ENCODE results near the gene KCNMA1. TPM values are rescaled to one million over a fixed set of nuclear protein-coding genes. Genes with fewer than 3 reads are reported as not detected.

KCNMA1 gene
- total and polyA plus RNA-seq, 10 of the 15 experiments (the other 5 are each of a cell fraction or from before 2014, with no cell fraction given) = 8.5 to 77.0 (median 21.3) TPM

DNA sequence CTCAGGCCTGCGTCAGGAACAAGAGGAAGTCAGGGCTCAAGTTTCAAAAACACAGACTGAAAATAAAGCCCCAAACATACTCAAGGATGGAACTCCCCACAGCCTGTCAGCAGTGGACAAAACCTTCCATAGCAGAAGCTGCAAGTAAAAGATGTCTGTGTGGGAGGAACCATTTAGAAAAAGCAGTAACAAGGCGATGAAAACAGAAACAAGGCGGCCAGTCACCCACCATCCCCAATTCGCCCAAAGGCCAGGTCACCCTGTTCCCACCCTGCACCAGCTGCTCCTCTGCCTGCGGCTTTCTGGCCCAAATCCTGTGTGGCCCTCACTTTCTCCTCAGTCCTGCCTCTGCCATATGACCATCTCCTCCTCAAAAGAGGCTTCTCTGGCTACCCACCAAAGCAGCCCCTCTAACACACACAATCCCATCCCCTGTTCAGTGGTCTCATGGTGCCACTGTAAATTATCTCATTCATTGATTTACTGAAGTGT, 27.8 kb downstream of the KCNMA1 start (continued):
- TF ChIP-seq SMC3 (IDR thresholded peaks at IDR 0.05; ENCODE audit: borderline replicate concordance, low read length) (no peak), ZNF274 (IDR thresholded peaks at IDR 0.05; ENCODE audit: insufficient read depth, insufficient read length) (no peak), RCOR1 (conservative IDR thresholded peaks at IDR 0.05; ENCODE audit: low read depth, low read length) (no peak), SMAD1 (IDR thresholded peaks at IDR 0.05; ENCODE audit: low read depth, partially characterized antibody) (no peak), STAT1 (conservative IDR thresholded peaks at IDR 0.05) (no peak), POLR2A (IDR thresholded peaks at IDR 0.05; ENCODE audit: low read depth, low read length) (no peak), DPF2 (IDR thresholded peaks at IDR 0.05) (peak; percentile 28; the same call in 1 of the 2 replicates), KLF5 (IDR thresholded peaks at IDR 0.05; ENCODE audit: partially characterized antibody) (no peak)
- TF ChIP-seq, protein P1, sequence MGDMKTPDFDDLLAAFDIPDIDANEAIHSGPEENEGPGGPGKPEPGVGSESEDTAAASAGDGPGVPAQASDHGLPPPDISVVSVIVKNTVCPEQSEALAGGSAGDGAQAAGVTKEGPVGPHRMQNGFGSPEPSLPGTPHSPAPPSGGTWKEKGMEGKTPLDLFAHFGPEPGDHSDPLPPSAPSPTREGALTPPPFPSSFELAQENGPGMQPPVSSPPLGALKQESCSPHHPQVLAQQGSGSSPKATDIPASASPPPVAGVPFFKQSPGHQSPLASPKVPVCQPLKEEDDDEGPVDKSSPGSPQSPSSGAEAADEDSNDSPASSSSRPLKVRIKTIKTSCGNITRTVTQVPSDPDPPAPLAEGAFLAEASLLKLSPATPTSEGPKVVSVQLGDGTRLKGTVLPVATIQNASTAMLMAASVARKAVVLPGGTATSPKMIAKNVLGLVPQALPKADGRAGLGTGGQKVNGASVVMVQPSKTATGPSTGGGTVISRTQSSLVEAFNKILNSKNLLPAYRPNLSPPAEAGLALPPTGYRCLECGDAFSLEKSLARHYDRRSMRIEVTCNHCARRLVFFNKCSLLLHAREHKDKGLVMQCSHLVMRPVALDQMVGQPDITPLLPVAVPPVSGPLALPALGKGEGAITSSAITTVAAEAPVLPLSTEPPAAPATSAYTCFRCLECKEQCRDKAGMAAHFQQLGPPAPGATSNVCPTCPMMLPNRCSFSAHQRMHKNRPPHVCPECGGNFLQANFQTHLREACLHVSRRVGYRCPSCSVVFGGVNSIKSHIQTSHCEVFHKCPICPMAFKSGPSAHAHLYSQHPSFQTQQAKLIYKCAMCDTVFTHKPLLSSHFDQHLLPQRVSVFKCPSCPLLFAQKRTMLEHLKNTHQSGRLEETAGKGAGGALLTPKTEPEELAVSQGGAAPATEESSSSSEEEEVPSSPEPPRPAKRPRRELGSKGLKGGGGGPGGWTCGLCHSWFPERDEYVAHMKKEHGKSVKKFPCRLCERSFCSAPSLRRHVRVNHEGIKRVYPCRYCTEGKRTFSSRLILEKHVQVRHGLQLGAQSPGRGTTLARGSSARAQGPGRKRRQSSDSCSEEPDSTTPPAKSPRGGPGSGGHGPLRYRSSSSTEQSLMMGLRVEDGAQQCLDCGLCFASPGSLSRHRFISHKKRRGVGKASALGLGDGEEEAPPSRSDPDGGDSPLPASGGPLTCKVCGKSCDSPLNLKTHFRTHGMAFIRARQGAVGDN (IDR thresholded peaks at IDR 0.05) = peak; percentile 49
- TF ChIP-seq, protein P2, sequence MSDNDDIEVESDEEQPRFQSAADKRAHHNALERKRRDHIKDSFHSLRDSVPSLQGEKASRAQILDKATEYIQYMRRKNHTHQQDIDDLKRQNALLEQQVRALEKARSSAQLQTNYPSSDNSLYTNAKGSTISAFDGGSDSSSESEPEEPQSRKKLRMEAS (IDR thresholded peaks at IDR 0.05; ENCODE audit: low read depth, low read length) = no peak
- TF ChIP-seq, protein P3, sequence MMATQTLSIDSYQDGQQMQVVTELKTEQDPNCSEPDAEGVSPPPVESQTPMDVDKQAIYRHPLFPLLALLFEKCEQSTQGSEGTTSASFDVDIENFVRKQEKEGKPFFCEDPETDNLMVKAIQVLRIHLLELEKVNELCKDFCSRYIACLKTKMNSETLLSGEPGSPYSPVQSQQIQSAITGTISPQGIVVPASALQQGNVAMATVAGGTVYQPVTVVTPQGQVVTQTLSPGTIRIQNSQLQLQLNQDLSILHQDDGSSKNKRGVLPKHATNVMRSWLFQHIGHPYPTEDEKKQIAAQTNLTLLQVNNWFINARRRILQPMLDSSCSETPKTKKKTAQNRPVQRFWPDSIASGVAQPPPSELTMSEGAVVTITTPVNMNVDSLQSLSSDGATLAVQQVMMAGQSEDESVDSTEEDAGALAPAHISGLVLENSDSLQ (IDR thresholded peaks at IDR 0.05) = no peak
- TF ChIP-seq, protein P4, sequence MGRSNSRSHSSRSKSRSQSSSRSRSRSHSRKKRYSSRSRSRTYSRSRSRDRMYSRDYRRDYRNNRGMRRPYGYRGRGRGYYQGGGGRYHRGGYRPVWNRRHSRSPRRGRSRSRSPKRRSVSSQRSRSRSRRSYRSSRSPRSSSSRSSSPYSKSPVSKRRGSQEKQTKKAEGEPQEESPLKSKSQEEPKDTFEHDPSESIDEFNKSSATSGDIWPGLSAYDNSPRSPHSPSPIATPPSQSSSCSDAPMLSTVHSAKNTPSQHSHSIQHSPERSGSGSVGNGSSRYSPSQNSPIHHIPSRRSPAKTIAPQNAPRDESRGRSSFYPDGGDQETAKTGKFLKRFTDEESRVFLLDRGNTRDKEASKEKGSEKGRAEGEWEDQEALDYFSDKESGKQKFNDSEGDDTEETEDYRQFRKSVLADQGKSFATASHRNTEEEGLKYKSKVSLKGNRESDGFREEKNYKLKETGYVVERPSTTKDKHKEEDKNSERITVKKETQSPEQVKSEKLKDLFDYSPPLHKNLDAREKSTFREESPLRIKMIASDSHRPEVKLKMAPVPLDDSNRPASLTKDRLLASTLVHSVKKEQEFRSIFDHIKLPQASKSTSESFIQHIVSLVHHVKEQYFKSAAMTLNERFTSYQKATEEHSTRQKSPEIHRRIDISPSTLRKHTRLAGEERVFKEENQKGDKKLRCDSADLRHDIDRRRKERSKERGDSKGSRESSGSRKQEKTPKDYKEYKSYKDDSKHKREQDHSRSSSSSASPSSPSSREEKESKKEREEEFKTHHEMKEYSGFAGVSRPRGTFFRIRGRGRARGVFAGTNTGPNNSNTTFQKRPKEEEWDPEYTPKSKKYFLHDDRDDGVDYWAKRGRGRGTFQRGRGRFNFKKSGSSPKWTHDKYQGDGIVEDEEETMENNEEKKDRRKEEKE (IDR thresholded peaks at IDR 0.05) = no peak
- TF ChIP-seq, protein P5, sequence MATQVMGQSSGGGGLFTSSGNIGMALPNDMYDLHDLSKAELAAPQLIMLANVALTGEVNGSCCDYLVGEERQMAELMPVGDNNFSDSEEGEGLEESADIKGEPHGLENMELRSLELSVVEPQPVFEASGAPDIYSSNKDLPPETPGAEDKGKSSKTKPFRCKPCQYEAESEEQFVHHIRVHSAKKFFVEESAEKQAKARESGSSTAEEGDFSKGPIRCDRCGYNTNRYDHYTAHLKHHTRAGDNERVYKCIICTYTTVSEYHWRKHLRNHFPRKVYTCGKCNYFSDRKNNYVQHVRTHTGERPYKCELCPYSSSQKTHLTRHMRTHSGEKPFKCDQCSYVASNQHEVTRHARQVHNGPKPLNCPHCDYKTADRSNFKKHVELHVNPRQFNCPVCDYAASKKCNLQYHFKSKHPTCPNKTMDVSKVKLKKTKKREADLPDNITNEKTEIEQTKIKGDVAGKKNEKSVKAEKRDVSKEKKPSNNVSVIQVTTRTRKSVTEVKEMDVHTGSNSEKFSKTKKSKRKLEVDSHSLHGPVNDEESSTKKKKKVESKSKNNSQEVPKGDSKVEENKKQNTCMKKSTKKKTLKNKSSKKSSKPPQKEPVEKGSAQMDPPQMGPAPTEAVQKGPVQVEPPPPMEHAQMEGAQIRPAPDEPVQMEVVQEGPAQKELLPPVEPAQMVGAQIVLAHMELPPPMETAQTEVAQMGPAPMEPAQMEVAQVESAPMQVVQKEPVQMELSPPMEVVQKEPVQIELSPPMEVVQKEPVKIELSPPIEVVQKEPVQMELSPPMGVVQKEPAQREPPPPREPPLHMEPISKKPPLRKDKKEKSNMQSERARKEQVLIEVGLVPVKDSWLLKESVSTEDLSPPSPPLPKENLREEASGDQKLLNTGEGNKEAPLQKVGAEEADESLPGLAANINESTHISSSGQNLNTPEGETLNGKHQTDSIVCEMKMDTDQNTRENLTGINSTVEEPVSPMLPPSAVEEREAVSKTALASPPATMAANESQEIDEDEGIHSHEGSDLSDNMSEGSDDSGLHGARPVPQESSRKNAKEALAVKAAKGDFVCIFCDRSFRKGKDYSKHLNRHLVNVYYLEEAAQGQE (IDR thresholded peaks at IDR 0.05; ENCODE audit: low read depth, low read length) = no peak
- TF ChIP-seq, protein P6, sequence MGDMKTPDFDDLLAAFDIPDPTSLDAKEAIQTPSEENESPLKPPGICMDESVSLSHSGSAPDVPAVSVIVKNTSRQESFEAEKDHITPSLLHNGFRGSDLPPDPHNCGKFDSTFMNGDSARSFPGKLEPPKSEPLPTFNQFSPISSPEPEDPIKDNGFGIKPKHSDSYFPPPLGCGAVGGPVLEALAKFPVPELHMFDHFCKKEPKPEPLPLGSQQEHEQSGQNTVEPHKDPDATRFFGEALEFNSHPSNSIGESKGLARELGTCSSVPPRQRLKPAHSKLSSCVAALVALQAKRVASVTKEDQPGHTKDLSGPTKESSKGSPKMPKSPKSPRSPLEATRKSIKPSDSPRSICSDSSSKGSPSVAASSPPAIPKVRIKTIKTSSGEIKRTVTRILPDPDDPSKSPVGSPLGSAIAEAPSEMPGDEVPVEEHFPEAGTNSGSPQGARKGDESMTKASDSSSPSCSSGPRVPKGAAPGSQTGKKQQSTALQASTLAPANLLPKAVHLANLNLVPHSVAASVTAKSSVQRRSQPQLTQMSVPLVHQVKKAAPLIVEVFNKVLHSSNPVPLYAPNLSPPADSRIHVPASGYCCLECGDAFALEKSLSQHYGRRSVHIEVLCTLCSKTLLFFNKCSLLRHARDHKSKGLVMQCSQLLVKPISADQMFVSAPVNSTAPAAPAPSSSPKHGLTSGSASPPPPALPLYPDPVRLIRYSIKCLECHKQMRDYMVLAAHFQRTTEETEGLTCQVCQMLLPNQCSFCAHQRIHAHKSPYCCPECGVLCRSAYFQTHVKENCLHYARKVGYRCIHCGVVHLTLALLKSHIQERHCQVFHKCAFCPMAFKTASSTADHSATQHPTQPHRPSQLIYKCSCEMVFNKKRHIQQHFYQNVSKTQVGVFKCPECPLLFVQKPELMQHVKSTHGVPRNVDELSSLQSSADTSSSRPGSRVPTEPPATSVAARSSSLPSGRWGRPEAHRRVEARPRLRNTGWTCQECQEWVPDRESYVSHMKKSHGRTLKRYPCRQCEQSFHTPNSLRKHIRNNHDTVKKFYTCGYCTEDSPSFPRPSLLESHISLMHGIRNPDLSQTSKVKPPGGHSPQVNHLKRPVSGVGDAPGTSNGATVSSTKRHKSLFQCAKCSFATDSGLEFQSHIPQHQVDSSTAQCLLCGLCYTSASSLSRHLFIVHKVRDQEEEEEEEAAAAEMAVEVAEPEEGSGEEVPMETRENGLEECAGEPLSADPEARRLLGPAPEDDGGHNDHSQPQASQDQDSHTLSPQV (IDR thresholded peaks at IDR 0.05) = no peak
